SK-N-SH (cell line): Measurements from ENCODE around the gene CUL9.

ENCODE experiments used
- CTCF ChIP-seq: fragments of 200-600 bp; sonication (generic); IDR thresholded peaks from 2 replicates; pipeline ENCODE4 v1.6.1; 2017; ENCODE audit warnings: antibody characterized with exemption, mild to moderate bottlenecking, moderate library complexity
- EP300 ChIP-seq, 2 experiments: IDR thresholded peaks; 2 replicates each; pipeline versions ENCODE4 v1.4.0 to v1.6.1; 2012; ENCODE audit warnings: borderline replicate concordance in 1 of 2, low read depth in 1 of 2, low read length in 1 of 2
- JUND ChIP-seq: IDR thresholded peaks from 2 replicates; pipeline ENCODE4 v1.4.0; 2012
- MAX ChIP-seq: IDR thresholded peaks from 2 replicates; pipeline ENCODE4 v1.4.0; 2012; ENCODE audit warnings: low read depth
- RCOR1 ChIP-seq: fragments of 150-350 bp; IDR thresholded peaks from 2 replicates; pipeline ENCODE4 v1.6.1; 2017; ENCODE audit warnings: antibody characterized with exemption, low read length

- TF ChIP-seq EP300 (IDR thresholded peaks at IDR 0.05; ENCODE audit: borderline replicate concordance in 1 of 2, low read depth in 1 of 2, low read length in 1 of 2): no peak
- no peak for TF ChIP-seq JUND
- no peak for TF ChIP-seq CTCF
- no peak for TF ChIP-seq RCOR1
- no peak for TF ChIP-seq MAX
Measured at GRCh38 chr6:43264599-43265145, 82.7 kb downstream of the CUL9 start.
